ENCODE data around the gene HTR3B. TPM values are rescaled to one million over a fixed set of nuclear protein-coding genes. Genes with fewer than 3 reads are reported as not detected.
"Not testable (repeated sequence)": the region's sequence is repeated elsewhere in the genome, so short reads cannot be mapped to it uniquely, and the experiment has no call there.

Gene HTR3B
- total and polyA plus RNA-seq, 4 donors = 0.13 to 0.86 (median 0.79) TPM; not detected in 1

- no peak overlapping the region for H3K4me3 ChIP-seq (ENCODE audit: low read depth, low read length)
- WGBS (ENCODE audit: insufficient coverage) = 30% methylated on average over 4 of the region's 5 CpGs
- H3K9me3 ChIP-seq (ENCODE audit: control insufficient read depth, insufficient read depth, low read length) = no peaks in the 10 kb centered on the region
- no peak overlapping the region for H3K27ac ChIP-seq (ENCODE audit: low read depth, low read length)
- no peaks in the 10 kb centered on the region for H3K27me3 ChIP-seq (ENCODE audit: control insufficient read depth, insufficient read depth, low read length)
- peak in 2 of 6 donors; percentile 20 to 21 for DNase-seq (ENCODE audit: low read depth in 4 of 6, low spot score in 6 of 6)
- no peaks in the 10 kb centered on the region for H3K36me3 ChIP-seq (ENCODE audit: control insufficient read depth, insufficient read depth, low read length)
- peaks cover 18% of the 10 kb centered on the region for H3K4me1 ChIP-seq (ENCODE audit: control insufficient read depth, insufficient read depth, low read length)
Measured at GRCh38 chr11:113873236-113873626, 31.4 kb upstream of the HTR3B start.

GRCh38 chr11:113874096-113874495, 30.5 kb upstream of the HTR3B start:
- WGBS (ENCODE audit: insufficient coverage) = 100% methylated on average over 1 of the region's 19 CpGs
- Histone ChIP-seq H3K9me3 (ENCODE audit: control insufficient read depth, insufficient read depth, low read length) (no peaks in the 10 kb centered on the region), H3K36me3 (ENCODE audit: control insufficient read depth, insufficient read depth, low read length) (no peaks in the 10 kb centered on the region), H3K4me3 (ENCODE audit: low read depth, low read length) (peak overlapping the region; percentile 75), H3K27ac (ENCODE audit: low read depth, low read length) (no peak overlapping the region), H3K27me3 (ENCODE audit: control insufficient read depth, insufficient read depth, low read length) (no peaks in the 10 kb centered on the region), H3K4me1 (ENCODE audit: control insufficient read depth, insufficient read depth, low read length) (peaks cover 18% of the 10 kb centered on the region)
- DNase-seq (ENCODE audit: low read depth in 4 of 6, low spot score in 6 of 6) = no peak

DNA sequence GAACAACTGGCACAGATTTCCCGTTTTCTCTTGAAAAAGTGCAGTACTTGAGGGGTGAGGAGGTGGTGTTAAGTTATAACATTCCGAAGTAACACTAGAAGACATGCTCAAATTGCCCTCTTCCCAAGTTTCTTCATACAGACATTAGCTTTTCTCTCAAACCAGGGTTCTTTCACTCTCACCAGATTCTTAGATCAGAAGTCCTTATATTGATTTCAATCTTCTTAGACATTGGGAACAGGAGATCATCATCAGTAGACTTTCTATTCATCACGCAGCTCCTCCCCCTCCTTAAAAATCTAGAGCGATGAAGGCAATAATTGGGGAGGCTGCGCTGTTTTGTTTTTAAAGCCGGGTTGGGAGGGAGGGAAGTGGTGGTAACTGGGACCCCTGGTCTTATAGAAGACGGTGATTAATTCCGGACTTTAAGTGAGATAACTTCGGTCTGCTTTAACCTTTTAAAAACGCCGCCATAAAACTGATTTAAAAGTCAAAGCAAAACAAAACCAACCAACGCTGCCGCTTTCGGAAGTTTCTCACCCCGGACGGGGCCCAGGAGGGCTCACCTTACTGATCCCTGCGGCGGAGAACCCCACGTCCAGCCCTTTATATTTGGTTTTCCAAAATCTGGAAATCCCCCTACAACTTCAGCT, 29.9 kb upstream of the HTR3B start:
- DNase-seq (ENCODE audit: low read depth in 4 of 6, low spot score in 6 of 6) = peak in 3 of 6 donors; percentile 11 to 57 (median 38)
- Histone ChIP-seq H3K27ac (ENCODE audit: low read depth, low read length) (peak overlapping the region; percentile 30), H3K4me1 (ENCODE audit: control insufficient read depth, insufficient read depth, low read length) (peaks cover 18% of the 10 kb centered on the region), H3K27me3 (ENCODE audit: control insufficient read depth, insufficient read depth, low read length) (no peaks in the 10 kb centered on the region), H3K9me3 (ENCODE audit: control insufficient read depth, insufficient read depth, low read length) (no peaks in the 10 kb centered on the region), H3K4me3 (ENCODE audit: low read depth, low read length) (peak overlapping the region; percentile 75), H3K36me3 (ENCODE audit: control insufficient read depth, insufficient read depth, low read length) (no peaks in the 10 kb centered on the region)
- WGBS (ENCODE audit: insufficient coverage) = 0% methylated on average over 11 of the region's 19 CpGs

DNA sequence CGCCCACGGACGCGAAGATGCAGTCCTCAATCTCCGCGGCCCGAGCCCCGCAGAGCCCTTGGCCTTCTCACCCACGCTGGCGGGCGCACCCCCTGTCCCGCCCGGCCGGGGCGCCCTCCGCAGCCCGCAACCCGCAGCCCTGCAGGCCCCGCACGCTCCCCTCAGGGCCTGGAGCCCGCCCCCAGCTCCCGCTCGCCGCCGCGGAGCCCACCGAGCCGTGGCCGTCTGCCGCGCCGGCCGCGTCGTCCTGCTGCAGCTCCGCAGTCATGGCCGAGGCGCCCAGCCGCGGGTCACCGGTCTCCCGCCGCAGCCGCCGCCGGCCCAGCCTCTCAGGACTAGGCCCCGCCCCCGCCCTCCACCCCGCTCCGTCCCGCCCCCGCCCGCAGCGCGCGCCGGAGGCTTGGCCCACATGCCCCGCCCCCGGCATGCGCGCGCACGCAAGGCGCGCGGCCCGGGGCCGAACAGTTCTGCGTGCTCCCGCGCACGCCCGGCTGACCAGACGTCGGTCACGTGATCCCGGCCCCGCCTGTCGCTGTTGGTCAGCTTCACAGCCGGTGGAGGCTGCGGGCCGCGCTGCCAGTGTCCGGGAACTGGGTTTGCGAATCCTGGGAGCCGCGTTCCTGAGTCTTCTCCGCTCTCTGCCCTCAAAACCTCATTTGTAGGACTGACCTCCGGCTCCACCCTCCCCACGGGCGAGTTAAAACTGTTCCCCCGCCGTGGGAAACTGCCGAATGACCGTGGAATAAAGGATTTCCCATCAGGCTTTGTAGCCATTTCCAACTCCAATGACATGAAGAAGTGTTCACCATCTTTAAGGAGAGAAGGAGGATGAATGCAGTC, 29.1 kb upstream of the HTR3B start, which contains the start of gene USP28:
Gene USP28 (minus strand): TSS at position 339 of the 840 bp plus-strand sequence. CDS start 71 bp downstream, at position 268.
- H3K27me3 ChIP-seq (ENCODE audit: control insufficient read depth, insufficient read depth, low read length) = no peaks in the 10 kb centered on the region
- peak; percentile 89 to 98 (median 95) for DNase-seq (ENCODE audit: low read depth in 4 of 6, low spot score in 6 of 6)
- under 1% methylated on average over 89 of the region's 95 CpGs for WGBS (ENCODE audit: insufficient coverage)
- no peaks in the 10 kb centered on the region for H3K9me3 ChIP-seq (ENCODE audit: control insufficient read depth, insufficient read depth, low read length)
- H3K36me3 ChIP-seq (ENCODE audit: control insufficient read depth, insufficient read depth, low read length) = no peaks in the 10 kb centered on the region
- peaks cover 18% of the 10 kb centered on the region for H3K4me1 ChIP-seq (ENCODE audit: control insufficient read depth, insufficient read depth, low read length)
- H3K27ac ChIP-seq (ENCODE audit: low read depth, low read length) = peak within 1 kb of the TSS; percentile 96
- peak within 1 kb of the TSS; percentile 75 for H3K4me3 ChIP-seq (ENCODE audit: low read depth, low read length)

- Histone ChIP-seq H3K4me3 (ENCODE audit: low read depth, low read length) (peak overlapping the region; percentile 74), H3K36me3 (ENCODE audit: control insufficient read depth, insufficient read depth, low read length) (no peaks in the 10 kb centered on the region), H3K4me1 (ENCODE audit: control insufficient read depth, insufficient read depth, low read length) (peaks cover 18% of the 10 kb centered on the region), H3K27ac (ENCODE audit: low read depth, low read length) (peak overlapping the region; percentile 96), H3K27me3 (ENCODE audit: control insufficient read depth, insufficient read depth, low read length) (no peaks in the 10 kb centered on the region), H3K9me3 (ENCODE audit: control insufficient read depth, insufficient read depth, low read length) (no peaks in the 10 kb centered on the region)
- 72% methylated on average over 17 of the region's 24 CpGs for WGBS (ENCODE audit: insufficient coverage)
- DNase-seq (ENCODE audit: low read depth in 4 of 6, low spot score in 6 of 6) = no peak
Measured at GRCh38 chr11:113876074-113876797, 28.4 kb upstream of the HTR3B start.

DNA sequence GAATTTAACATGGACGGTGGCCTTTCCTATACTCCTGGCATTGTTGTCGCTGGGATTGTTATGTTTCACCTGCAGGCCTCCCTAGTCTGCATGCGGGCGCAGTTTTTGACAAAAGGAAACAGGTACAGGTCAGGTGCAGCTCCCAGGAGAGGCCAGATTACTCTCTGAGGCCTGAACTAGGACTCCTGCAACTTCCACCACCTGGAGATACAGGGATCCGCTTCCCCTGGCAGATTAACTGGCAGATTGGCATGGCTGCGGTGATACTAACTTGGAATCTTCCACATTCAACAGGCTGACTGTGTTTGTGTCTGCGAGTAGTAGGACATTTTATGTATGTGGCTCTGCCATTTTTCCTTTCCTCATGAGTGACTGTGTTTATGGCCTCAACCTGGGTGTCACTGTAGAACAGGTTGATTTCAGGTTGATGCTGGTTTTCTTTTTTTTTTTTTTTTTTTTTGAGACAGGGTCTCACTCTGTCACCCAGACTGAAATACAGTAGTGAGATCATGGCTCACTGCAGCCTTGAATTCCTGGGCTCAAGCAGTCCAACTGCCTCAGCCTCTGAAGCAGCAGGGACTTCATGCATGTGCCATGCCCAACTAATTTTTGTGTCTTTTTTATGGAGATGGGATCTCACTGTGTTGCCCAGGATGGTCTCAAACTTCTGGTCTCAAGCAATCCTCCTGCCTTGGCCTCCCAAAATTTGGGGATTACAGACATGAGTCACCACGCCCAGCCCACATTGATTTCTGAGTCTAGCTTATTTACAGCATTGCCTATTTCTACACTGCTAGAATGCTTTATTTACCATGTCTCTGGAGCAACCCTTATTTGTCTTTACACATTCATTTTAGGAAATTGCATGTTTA, 27.6 kb upstream of the HTR3B start:
- Histone ChIP-seq H3K9me3 (ENCODE audit: control insufficient read depth, insufficient read depth, low read length) (no peaks in the 10 kb centered on the region), H3K4me1 (ENCODE audit: control insufficient read depth, insufficient read depth, low read length) (peaks cover 18% of the 10 kb centered on the region), H3K36me3 (ENCODE audit: control insufficient read depth, insufficient read depth, low read length) (no peaks in the 10 kb centered on the region), H3K4me3 (ENCODE audit: low read depth, low read length) (no peak overlapping the region), H3K27me3 (ENCODE audit: control insufficient read depth, insufficient read depth, low read length) (no peaks in the 10 kb centered on the region), H3K27ac (ENCODE audit: low read depth, low read length) (no peak overlapping the region)
- DNase-seq (ENCODE audit: low read depth in 4 of 6, low spot score in 6 of 6) = no peak
- WGBS (ENCODE audit: insufficient coverage) = 93% methylated on average over 5 of the region's 8 CpGs

DNA sequence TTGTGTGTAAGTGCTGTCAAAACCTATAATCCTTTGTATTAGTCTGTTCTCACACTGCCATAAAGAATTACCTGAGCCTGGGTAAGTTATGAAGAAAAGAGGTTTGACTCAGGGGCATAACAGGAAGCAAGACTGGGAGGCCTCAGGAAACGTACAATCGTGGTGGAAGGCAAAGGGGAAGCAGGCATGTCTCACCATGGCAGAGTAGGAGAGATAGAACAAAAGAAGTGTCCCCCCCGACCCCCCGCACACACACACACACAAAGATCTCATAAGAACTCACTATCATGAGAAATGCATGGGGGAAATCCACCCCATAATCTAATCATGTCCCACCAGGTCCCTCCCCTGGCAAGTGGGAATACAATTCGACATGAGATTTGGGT, 26.9 kb upstream of the HTR3B start:
- H3K27ac ChIP-seq (ENCODE audit: low read depth, low read length) = no peak overlapping the region
- H3K9me3 ChIP-seq (ENCODE audit: control insufficient read depth, insufficient read depth, low read length) = no peaks in the 10 kb centered on the region
- H3K4me3 ChIP-seq (ENCODE audit: low read depth, low read length) = no peak overlapping the region
- DNase-seq (ENCODE audit: low read depth in 4 of 6, low spot score in 6 of 6) = no peak
- no peaks in the 10 kb centered on the region for H3K36me3 ChIP-seq (ENCODE audit: control insufficient read depth, insufficient read depth, low read length)
- WGBS (ENCODE audit: insufficient coverage) = 70% methylated on average over 2 of the region's 5 CpGs
- peaks cover 18% of the 10 kb centered on the region for H3K4me1 ChIP-seq (ENCODE audit: control insufficient read depth, insufficient read depth, low read length)
- no peaks in the 10 kb centered on the region for H3K27me3 ChIP-seq (ENCODE audit: control insufficient read depth, insufficient read depth, low read length)

DNA sequence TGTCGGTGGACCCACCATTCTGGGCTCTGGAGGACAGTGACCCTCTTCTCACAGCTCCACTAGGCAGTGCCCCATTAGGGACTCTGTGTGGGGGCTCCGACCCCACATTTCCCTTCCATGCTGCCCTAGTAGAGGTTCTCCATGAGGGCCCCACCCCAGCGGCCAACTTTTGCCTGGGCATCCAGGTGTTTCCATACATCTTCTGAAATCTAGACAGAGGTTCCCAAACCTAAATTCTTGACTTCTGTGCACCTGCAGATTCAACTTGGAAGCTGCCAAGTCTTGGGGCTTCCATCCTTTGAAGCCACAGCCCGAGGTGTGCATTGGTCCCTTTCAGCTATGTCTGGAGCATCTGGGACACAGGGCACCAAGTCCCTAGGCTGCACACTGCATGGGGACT, 25.1 kb upstream of the HTR3B start:
- not testable (repeated sequence) for H3K9me3 ChIP-seq (ENCODE audit: control insufficient read depth, insufficient read depth, low read length); H3K4me3 ChIP-seq (ENCODE audit: low read depth, low read length); H3K27ac ChIP-seq (ENCODE audit: low read depth, low read length); DNase-seq (ENCODE audit: low read depth in 4 of 6, low spot score in 6 of 6); H3K36me3 ChIP-seq (ENCODE audit: control insufficient read depth, insufficient read depth, low read length); H3K27me3 ChIP-seq (ENCODE audit: control insufficient read depth, insufficient read depth, low read length)
- H3K4me1 ChIP-seq (ENCODE audit: control insufficient read depth, insufficient read depth, low read length) = peaks cover 11% of the 10 kb centered on the region
- 100% methylated on average over 4 of the region's 4 CpGs for WGBS (ENCODE audit: insufficient coverage)

DNA sequence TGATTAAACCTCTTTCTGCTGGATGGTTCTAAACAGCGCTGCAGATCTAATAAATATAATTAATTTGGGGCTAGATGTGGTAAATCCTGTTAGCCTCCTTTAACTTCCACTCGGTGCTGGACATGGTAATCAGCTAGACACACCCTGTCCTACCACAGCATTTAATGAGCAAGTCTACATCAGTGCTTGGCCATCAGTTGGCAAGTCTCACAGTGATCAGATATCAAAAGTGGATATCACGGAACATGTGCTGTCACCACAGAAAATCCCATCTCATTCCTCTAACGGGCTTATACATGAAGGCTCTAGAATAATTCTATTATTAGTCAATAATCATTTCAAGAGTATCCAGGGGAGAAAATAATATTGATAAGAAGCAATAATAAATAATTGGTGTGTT, 23.6 kb upstream of the HTR3B start:
- Histone ChIP-seq H3K27ac (ENCODE audit: low read depth, low read length) (no peak overlapping the region), H3K27me3 (ENCODE audit: control insufficient read depth, insufficient read depth, low read length) (no peaks in the 10 kb centered on the region), H3K4me3 (ENCODE audit: low read depth, low read length) (no peak overlapping the region), H3K9me3 (ENCODE audit: control insufficient read depth, insufficient read depth, low read length) (no peaks in the 10 kb centered on the region), H3K4me1 (ENCODE audit: control insufficient read depth, insufficient read depth, low read length) (peaks cover 8% of the 10 kb centered on the region), H3K36me3 (ENCODE audit: control insufficient read depth, insufficient read depth, low read length) (no peaks in the 10 kb centered on the region)
- no peak for DNase-seq (ENCODE audit: low read depth in 4 of 6, low spot score in 6 of 6)
- WGBS (ENCODE audit: insufficient coverage) = no CpG with 5 or more reads among the region's 4 CpGs

Measured in spinal cord (tissue), 10 donors.